IMR-90 (cell line): ENCODE data around the gene POLR3K.

Source experiments
- BHLHE40 ChIP-seq: fragments of 150-350 bp; IDR thresholded peaks from 2 replicates; pipeline ENCODE4 v1.6.1; 2016; ENCODE audit warnings: mild to moderate bottlenecking, low read depth, low read length
- CEBPB ChIP-seq: IDR thresholded peaks from 2 replicates; pipeline ENCODE4 v1.6.1; 2012; ENCODE audit warnings: low read depth, low read length, improper control_type of control experiment
- MAFK ChIP-seq: IDR thresholded peaks from 2 replicates; pipeline ENCODE4 v1.6.1; 2012; ENCODE audit warnings: low read depth, low read length, improper control_type of control experiment
- MAZ ChIP-seq: IDR thresholded peaks from 2 replicates; pipeline ENCODE4 v1.6.1; 2012; ENCODE audit warnings: low read depth, mild to moderate bottlenecking, low read length, improper control_type of control experiment, moderate library complexity, borderline replicate concordance
- POLR2A ChIP-seq: IDR thresholded peaks from 2 replicates; pipeline ENCODE4 v1.6.1; 2012; ENCODE audit warnings: mild to moderate bottlenecking, low read depth, low read length
- RAD21 ChIP-seq: IDR thresholded peaks from 2 replicates; pipeline ENCODE4 v1.6.1; 2012; ENCODE audit warnings: low read length, improper control_type of control experiment
- RCOR1 ChIP-seq: IDR thresholded peaks from 2 replicates; pipeline ENCODE4 v1.6.1; 2012; ENCODE audit warnings: mild to moderate bottlenecking, low read length, improper control_type of control experiment; ENCODE audit not compliant: insufficient replicate concordance
- RFX5 ChIP-seq: IDR thresholded peaks from 2 replicates; pipeline ENCODE4 v1.8.0; 2012; ENCODE audit warnings: low read depth, mild to moderate bottlenecking, low read length, moderate library complexity
- SMC3 ChIP-seq: fragments of 150-350 bp; IDR thresholded peaks from 2 replicates; pipeline ENCODE4 v1.6.1; 2016; ENCODE audit warnings: low read depth, mild to moderate bottlenecking, antibody characterized with exemption, low read length, moderate library complexity
- TF ChIP-seq, protein P1 (sequence below): conservative IDR thresholded peaks from 2 replicates; pipeline ENCODE4 v1.5.1; 2012; ENCODE audit warnings: mild to moderate bottlenecking, low read depth, low read length, improper control_type of control experiment
- TF ChIP-seq, protein P2 (sequence below): fragments of 150-350 bp; IDR thresholded peaks from 2 replicates; pipeline ENCODE4 v1.6.1; 2016; ENCODE audit warnings: low read depth, mild to moderate bottlenecking, low read length, moderate library complexity, borderline replicate concordance
- TF ChIP-seq, protein P3 (sequence below): fragments of 150-350 bp; IDR thresholded peaks from 2 replicates; pipeline ENCODE4 v1.6.1; 2017; ENCODE audit warnings: mild to moderate bottlenecking, antibody characterized with exemption, low read length, low read depth

- TF ChIP-seq RCOR1 (no peak), SMC3 (no peak), MAFK (no peak), RFX5 (no peak), POLR2A (no peak), CEBPB (no peak), RAD21 (no peak), MAZ (no peak), BHLHE40 (no peak)
- TF ChIP-seq, protein P1, sequence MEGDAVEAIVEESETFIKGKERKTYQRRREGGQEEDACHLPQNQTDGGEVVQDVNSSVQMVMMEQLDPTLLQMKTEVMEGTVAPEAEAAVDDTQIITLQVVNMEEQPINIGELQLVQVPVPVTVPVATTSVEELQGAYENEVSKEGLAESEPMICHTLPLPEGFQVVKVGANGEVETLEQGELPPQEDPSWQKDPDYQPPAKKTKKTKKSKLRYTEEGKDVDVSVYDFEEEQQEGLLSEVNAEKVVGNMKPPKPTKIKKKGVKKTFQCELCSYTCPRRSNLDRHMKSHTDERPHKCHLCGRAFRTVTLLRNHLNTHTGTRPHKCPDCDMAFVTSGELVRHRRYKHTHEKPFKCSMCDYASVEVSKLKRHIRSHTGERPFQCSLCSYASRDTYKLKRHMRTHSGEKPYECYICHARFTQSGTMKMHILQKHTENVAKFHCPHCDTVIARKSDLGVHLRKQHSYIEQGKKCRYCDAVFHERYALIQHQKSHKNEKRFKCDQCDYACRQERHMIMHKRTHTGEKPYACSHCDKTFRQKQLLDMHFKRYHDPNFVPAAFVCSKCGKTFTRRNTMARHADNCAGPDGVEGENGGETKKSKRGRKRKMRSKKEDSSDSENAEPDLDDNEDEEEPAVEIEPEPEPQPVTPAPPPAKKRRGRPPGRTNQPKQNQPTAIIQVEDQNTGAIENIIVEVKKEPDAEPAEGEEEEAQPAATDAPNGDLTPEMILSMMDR: no peak
- TF ChIP-seq, protein P2, sequence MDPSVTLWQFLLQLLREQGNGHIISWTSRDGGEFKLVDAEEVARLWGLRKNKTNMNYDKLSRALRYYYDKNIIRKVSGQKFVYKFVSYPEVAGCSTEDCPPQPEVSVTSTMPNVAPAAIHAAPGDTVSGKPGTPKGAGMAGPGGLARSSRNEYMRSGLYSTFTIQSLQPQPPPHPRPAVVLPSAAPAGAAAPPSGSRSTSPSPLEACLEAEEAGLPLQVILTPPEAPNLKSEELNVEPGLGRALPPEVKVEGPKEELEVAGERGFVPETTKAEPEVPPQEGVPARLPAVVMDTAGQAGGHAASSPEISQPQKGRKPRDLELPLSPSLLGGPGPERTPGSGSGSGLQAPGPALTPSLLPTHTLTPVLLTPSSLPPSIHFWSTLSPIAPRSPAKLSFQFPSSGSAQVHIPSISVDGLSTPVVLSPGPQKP: no peak
- TF ChIP-seq, protein P3, sequence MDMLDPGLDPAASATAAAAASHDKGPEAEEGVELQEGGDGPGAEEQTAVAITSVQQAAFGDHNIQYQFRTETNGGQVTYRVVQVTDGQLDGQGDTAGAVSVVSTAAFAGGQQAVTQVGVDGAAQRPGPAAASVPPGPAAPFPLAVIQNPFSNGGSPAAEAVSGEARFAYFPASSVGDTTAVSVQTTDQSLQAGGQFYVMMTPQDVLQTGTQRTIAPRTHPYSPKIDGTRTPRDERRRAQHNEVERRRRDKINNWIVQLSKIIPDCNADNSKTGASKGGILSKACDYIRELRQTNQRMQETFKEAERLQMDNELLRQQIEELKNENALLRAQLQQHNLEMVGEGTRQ: no peak
These were observed 8.8 kb downstream of the POLR3K start for GRCh38 chr16:44655-45054.
